ENCODE results near the gene NCKIPSD. TPM values are rescaled to one million over a fixed set of nuclear protein-coding genes. Genes with fewer than 3 reads are reported as not detected.

NCKIPSD gene
- total and polyA plus RNA-seq, 2 donors (not counting 3 experiments of a cell fraction or from before 2014, with no cell fraction given): 12.8 to 19.1 TPM

GRCh38 chr3:48702320-48702920 is 16.7 kb upstream of the NCKIPSD start:
- H3K27ac ChIP-seq (ENCODE audit: insufficient read depth, low read depth, low read length): no peak overlapping the region
- no TSS peak for BruUV-seq (replicated peaks)
- FAIRE-seq (no peak), DNase-seq (ENCODE audit: low read depth, low spot score) (no peak)
- peaks cover 94% of the 10 kb centered on the region for H3K79me2 ChIP-seq (ENCODE audit: control insufficient read depth, insufficient read depth, low read length)
- dilution Hi-C loops (cut with MboI; ENCODE audit: extremely low pct_ligation_motif_present, low sequenced_read_pairs) (no loop called here), intact Hi-C loops (cut with micrococcal nuclease) (no loop called here)
- no peaks in the 10 kb centered on the region for H3K9me1 ChIP-seq (replicated peaks; ENCODE audit: control insufficient read depth, extremely low read depth, insufficient read depth, low read length)
- no peaks in the 10 kb centered on the region for H3K27me3 ChIP-seq (ENCODE audit: control insufficient read depth in 2 of 2, insufficient read depth in 2 of 2, low read length in 2 of 2)
- ChIA-PET CTCF (interaction anchor here (1.0 kb wide), 1 partner anchor 14 kb away, joined by 3 read pairs; no protein-coding TSS in a partner anchor), POLR2A (no interaction called here)
- no peak overlapping the region for H2AFZ ChIP-seq (ENCODE audit: low read depth, low read length)
- no peak overlapping the region for H3K9ac ChIP-seq (replicated peaks; ENCODE audit: extremely low read depth, insufficient read depth, low read length)
- peaks cover 24% of the 10 kb centered on the region for H4K20me1 ChIP-seq (replicated peaks; ENCODE audit: control insufficient read depth, extremely low read depth, insufficient read depth, low read length)
- no peaks in the 10 kb centered on the region for H3K9me3 ChIP-seq (replicated peaks; ENCODE audit: control insufficient read depth, insufficient read depth, low read length)
- H3K4me3 ChIP-seq (replicated peaks in 1 of 3; ENCODE audit: insufficient read depth in 1 of 3, low read depth in 1 of 3, low read length in 3 of 3): no peak overlapping the region
- H3K4me1 ChIP-seq (ENCODE audit: control insufficient read depth, extremely low read depth, insufficient read depth, low read length): peaks cover 3% of the 10 kb centered on the region
- peaks cover 7 to 10% of the 10 kb centered on the region in 2 experiments for H3K36me3 ChIP-seq (ENCODE audit: control insufficient read depth in 2 of 2, extremely low read depth in 1 of 2, insufficient read depth in 2 of 2, low read length in 2 of 2)
- no peak overlapping the region for H3K4me2 ChIP-seq (ENCODE audit: insufficient read depth, low read length)
- TF ChIP-seq POLR2AphosphoS5 (IDR thresholded peaks at IDR 0.05; ENCODE audit: insufficient read depth, low read depth, low read length) (no peak), POLR2A (IDR thresholded peaks at IDR 0.05; ENCODE audit: low read depth, low read length) (no peak), MYC (IDR thresholded peaks at IDR 0.05; ENCODE audit: low read depth, low read length) (no peak), EZH2 (IDR thresholded peaks at IDR 0.05; ENCODE audit: borderline replicate concordance, low read depth, low read length, severe bottlenecking) (no peak), MAX (IDR thresholded peaks at IDR 0.05; ENCODE audit: insufficient read depth, insufficient read length) (no peak), JUN (IDR thresholded peaks at IDR 0.05; ENCODE audit: borderline replicate concordance, insufficient read depth, insufficient read length, low read depth) (no peak), GATA2 (IDR thresholded peaks at IDR 0.05; ENCODE audit: insufficient read depth, insufficient read length, low read depth, low read length) (no peak), FOS (IDR thresholded peaks at IDR 0.05; ENCODE audit: borderline replicate concordance, insufficient read depth, low read length) (no peak)
- TF ChIP-seq, protein P1, sequence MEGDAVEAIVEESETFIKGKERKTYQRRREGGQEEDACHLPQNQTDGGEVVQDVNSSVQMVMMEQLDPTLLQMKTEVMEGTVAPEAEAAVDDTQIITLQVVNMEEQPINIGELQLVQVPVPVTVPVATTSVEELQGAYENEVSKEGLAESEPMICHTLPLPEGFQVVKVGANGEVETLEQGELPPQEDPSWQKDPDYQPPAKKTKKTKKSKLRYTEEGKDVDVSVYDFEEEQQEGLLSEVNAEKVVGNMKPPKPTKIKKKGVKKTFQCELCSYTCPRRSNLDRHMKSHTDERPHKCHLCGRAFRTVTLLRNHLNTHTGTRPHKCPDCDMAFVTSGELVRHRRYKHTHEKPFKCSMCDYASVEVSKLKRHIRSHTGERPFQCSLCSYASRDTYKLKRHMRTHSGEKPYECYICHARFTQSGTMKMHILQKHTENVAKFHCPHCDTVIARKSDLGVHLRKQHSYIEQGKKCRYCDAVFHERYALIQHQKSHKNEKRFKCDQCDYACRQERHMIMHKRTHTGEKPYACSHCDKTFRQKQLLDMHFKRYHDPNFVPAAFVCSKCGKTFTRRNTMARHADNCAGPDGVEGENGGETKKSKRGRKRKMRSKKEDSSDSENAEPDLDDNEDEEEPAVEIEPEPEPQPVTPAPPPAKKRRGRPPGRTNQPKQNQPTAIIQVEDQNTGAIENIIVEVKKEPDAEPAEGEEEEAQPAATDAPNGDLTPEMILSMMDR (IDR thresholded peaks at IDR 0.05; ENCODE audit: extremely low read depth in 1 of 2, insufficient read depth in 1 of 2, low read depth in 1 of 2, low read length in 2 of 2): no peak

All from endothelial cell of umbilical vein (primary cell).